Naive thymus-derived CD8-positive, alpha-beta T cell (primary cell): Measurements from ENCODE around the gene UBXN11. TPM values are rescaled to one million over a fixed set of nuclear protein-coding genes. Genes with fewer than 3 reads are reported as not detected.

Experiments
- ATAC-seq, 2 donors: fragments of 150-1000 bp; cut with Tn5 transposase in 1 of 2; sonication (Bioruptor Pico), chemical (Tn5 transposase) in 1 of 2; 1 replicate in 1 of 2; 2 replicates in 1 of 2; pipeline ENCODE4 v1.10.0; 2021; ENCODE audit warnings: mild to moderate bottlenecking in 2 of 2, moderate library complexity in 2 of 2
- POLR2A ChIA-PET: fragments of 350-600 bp; sonication (Branson Sonifier 250); formaldehyde crosslinking; loops from one replicate; lab custom pipeline; 2021; ENCODE audit warnings: antibody characterized with exemption; lab: Charles Lee
- DNase-seq, 10 donors: peaks; one replicate each; pipeline versions ENCODE4 v3.0.0 to v3.0.0-alpha.2; 2020 to 2022
- H3K27ac Mint-ChIP-seq, 10 donors: one replicate each; pipeline ENCODE4 v1.8.0; 2020 to 2022; ENCODE audit warnings: mild to moderate bottlenecking in 10 of 10, mixed read lengths in 10 of 10, moderate library complexity in 4 of 10, inconsistent platforms in 1 of 10
- H3K27me3 Mint-ChIP-seq, 5 donors: one replicate each; pipeline ENCODE4 v1.8.0; 2021 to 2022; ENCODE audit warnings: mixed read lengths in 5 of 5
- H3K36me3 Mint-ChIP-seq, 3 donors: one replicate each; pipeline ENCODE4 v1.8.0; 2020 to 2022; ENCODE audit warnings: mixed read lengths in 3 of 3, mild to moderate bottlenecking in 2 of 3, inconsistent platforms in 1 of 3
- H3K4me1 Mint-ChIP-seq, 4 donors: one replicate each; pipeline ENCODE4 v1.8.0; 2021 to 2022; ENCODE audit warnings: mixed read lengths in 4 of 4
- H3K4me3 Mint-ChIP-seq, 10 donors: one replicate each; pipeline ENCODE4 v1.8.0; 2020 to 2022; ENCODE audit warnings: mild to moderate bottlenecking in 10 of 10, mixed read lengths in 10 of 10, moderate library complexity in 6 of 10, inconsistent platforms in 1 of 10
- H3K9me3 Mint-ChIP-seq, 9 donors: one replicate each; pipeline ENCODE4 v1.8.0; 2020 to 2022; ENCODE audit warnings: mixed read lengths in 9 of 9, mild to moderate bottlenecking in 3 of 9, inconsistent platforms in 1 of 9, moderate library complexity in 1 of 9
- polyA plus RNA-seq, 3 donors: library from polyadenylated mRNA; unstranded; fragments of 300-500 nt; fragmentation: Illumina TruSeq; gene quantifications; one replicate each; pipeline ENCODE4 v1.2.3, GENCODE V29; 2021
- total RNA-seq, 8 experiments: library from RNA in 2 of 8; stranded (reverse) in 2 of 8; gene quantifications; one replicate each; pipeline ENCODE4 v1.2.3 and lab custom pipeline; 2021 to 2026

The UBXN11 gene, protein sequence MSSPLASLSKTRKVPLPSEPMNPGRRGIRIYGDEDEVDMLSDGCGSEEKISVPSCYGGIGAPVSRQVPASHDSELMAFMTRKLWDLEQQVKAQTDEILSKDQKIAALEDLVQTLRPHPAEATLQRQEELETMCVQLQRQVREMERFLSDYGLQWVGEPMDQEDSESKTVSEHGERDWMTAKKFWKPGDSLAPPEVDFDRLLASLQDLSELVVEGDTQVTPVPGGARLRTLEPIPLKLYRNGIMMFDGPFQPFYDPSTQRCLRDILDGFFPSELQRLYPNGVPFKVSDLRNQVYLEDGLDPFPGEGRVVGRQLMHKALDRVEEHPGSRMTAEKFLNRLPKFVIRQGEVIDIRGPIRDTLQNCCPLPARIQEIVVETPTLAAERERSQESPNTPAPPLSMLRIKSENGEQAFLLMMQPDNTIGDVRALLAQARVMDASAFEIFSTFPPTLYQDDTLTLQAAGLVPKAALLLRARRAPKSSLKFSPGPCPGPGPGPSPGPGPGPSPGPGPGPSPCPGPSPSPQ
- 100 to 1,000 TPM; 121 to 129 TPM for total RNA-seq
- 10 to 100 TPM in 2 of 3 donors, 1 to 10 TPM in 1; 9.1 to 14.7 (median 12.4) TPM for polyA plus RNA-seq
- 25.6 to 87.0 (median 43.7) reads per million in 6 experiments for total RNA-seq (lab: John Stamatoyannopoulos, UW)

DNA sequence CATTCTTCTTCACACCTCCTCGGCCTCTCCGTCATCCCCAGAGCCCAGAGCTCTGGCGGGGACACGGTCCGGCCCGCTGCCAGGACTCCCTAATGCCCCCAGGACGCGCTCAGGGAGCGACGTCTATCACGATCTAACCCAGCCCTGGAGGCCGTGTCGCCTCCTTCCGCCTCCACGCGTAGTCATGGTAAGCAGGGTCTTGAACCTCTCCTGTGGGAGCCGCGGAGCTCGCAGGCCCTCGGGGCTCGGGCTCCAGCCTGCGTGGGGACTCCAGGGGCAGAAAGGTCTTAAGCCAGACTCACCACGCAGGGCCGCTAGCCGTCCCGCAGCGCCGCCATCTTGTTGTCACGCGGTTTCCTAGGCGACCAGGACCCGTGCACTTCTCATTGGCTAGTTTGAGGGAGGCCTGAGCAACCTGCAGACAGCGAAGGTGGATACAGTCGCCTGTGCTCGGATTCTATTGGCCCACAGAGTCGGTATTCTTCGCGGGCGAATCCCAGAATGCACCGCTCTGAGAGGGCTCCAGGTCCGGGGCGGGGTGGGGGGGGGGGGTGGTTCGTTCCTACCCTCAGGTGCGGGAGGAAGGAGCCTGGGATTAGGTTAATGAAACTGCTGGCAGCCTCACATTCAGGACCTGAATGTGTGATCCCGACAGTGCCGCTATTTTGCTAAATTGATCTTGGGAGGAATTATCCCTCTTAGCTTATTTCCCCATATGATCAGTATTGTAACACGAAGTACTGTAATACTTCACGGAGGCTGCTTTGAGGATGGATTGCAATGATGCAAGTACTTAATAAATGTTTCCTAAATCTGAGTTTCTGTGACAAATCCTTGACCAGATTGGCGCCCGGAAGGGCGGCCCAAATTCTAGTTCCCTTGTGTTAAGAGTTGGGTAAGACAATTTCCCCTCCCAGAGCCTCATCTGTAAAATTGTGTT lies at the start of gene UBXN11:
Gene UBXN11 (minus strand): TSS at position 347 of the 940 bp plus-strand sequence. CDS start 3,753 bp downstream, outside the sequence.
- Mint-ChIP-seq H3K4me1 (peaks cover 20 to 37% (median 33%) of the 10 kb centered on the region in 4 donors), H3K36me3 (no peaks in the 10 kb centered on the region), H3K27me3 (no peaks in the 10 kb centered on the region), H3K27ac (peak within 1 kb of the TSS; percentile 91 to 100 (median 98)), H3K4me3 (peak within 1 kb of the TSS; percentile 90 to 100 (median 98)), H3K9me3 (no peaks in the 10 kb centered on the region)
- peak; percentile 94 to 97 for ATAC-seq
- DNase-seq, result peak; percentile 79 to 97 (median 90)
- POLR2A ChIA-PET, result interaction anchor here (0.6 to 28.3 kb wide), 4 partner anchors 12 to 579 kb away, joined by 3 to 2161 read pairs (median 120); partner anchors contain the start of genes CD52 and SH3BGRL3

GRCh38 chr1:26356106-26356505 lies 49.7 kb upstream of the UBXN11 start:
- H3K27me3 Mint-ChIP-seq, result peaks cover 3 to 18% (median 9%) of the 10 kb centered on the region in 5 donors
- no peaks in the 10 kb centered on the region for H3K36me3 Mint-ChIP-seq
- no peak for ATAC-seq
- H3K9me3 Mint-ChIP-seq, result no peaks in the 10 kb centered on the region
- no peak for DNase-seq
- POLR2A ChIA-PET, result no interaction called here
- H3K27ac Mint-ChIP-seq, result peak overlapping the region in 1 of 10 donors; percentile 68
- no peak overlapping the region for H3K4me3 Mint-ChIP-seq
- peaks cover 22 to 36% (median 29%) of the 10 kb centered on the region in 4 donors for H3K4me1 Mint-ChIP-seq

DNA sequence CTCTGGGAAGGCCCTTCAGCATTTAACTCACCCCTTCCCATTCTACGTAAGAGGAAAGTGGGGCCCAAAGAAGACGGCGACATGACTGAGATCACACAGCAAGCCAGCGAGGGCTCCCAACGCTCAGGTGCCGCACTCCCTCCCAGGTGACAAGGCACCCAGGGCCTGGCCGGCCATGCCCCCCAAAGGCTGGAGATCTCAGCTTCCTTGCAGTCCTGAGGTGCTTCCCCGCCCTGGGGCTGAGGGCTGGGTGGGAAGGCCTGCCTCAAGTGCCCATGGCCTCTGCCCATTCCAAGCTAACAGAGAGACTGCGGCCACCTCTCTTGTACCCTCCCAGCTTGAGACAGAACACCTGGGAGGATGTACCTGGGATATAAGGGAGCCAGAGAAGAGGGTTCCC lies 48.5 kb upstream of the UBXN11 start:
- Mint-ChIP-seq H3K27me3 (peaks cover 0 to 12% (median 4%) of the 10 kb centered on the region in 5 donors), H3K27ac (no peak overlapping the region), H3K4me3 (no peak overlapping the region), H3K4me1 (peaks cover 14 to 25% (median 18%) of the 10 kb centered on the region in 4 donors), H3K36me3 (no peaks in the 10 kb centered on the region), H3K9me3 (no peaks in the 10 kb centered on the region)
- POLR2A ChIA-PET, result no interaction called here
- ATAC-seq (no peak), DNase-seq (no peak)

DNA sequence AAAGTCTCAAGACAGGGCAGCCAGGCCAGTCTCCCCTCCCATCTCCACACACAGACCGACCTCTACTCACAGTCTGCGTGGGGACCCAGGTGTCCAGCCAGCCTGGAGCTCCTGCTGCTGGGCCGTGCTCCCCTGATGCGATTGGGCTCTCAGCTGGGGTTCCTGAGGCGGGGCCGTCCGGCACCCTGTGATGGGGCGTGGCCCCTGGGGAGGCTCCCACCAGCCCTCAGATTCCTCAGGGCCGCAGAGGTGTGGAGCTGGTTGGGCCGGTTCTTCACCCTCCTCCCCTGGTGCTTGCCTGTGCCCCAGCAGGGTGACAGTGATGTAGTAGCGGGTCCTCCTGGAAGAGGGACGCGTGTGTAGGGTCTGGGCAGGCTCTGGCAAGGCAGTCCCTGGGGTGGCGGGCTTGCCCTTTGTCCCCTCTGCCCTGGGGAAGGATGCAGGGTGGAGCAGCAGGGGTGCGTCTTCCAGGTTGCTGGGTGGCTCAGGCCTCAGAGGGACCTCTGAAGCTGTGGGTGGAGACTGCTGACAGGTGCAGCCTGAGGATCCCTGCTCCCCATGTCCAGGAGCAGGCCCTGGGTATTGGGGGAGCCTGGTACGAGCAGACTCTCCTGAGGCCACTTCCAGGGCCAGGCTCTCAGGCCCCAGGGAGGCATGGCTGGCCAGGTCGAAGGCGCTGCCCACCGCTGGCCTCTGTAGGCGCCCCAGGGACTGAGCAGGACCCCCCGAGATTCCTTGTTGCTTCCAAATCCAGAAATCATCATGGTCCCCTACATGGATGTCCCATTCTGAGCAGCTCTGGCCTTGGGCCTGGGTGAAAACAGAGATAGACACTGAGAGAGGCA lies 47.8 kb upstream of the UBXN11 start, which contains the start of gene CRYBG2:
Gene CRYBG2 (minus strand): TSS at position 155 of the 845 bp plus-strand sequence. CDS start 7,473 bp downstream, outside the sequence.
- peaks cover 0 to 12% (median 4%) of the 10 kb centered on the region in 5 donors for H3K27me3 Mint-ChIP-seq
- no peaks in the 10 kb centered on the region for H3K9me3 Mint-ChIP-seq
- no peaks in the 10 kb centered on the region for H3K36me3 Mint-ChIP-seq
- peak within 1 kb of the TSS in 1 of 10 donors; percentile 79 for H3K27ac Mint-ChIP-seq
- ATAC-seq, result no peak
- POLR2A ChIA-PET, result interaction anchor here (1.1 kb wide), 1 partner anchor 72 kb away, joined by 3 read pairs; no protein-coding TSS in a partner anchor
- H3K4me1 Mint-ChIP-seq, result peaks cover 11 to 17% (median 13%) of the 10 kb centered on the region in 4 donors
- H3K4me3 Mint-ChIP-seq, result no peak within 1 kb of the TSS
- DNase-seq, result no peak

- H3K36me3 Mint-ChIP-seq, result no peaks in the 10 kb centered on the region
- H3K27me3 Mint-ChIP-seq, result peaks cover 0 to 12% (median 4%) of the 10 kb centered on the region in 5 donors
- POLR2A ChIA-PET, result interaction anchor here (1.1 kb wide), 1 partner anchor 72 kb away, joined by 3 read pairs; no protein-coding TSS in a partner anchor
- H3K4me3 Mint-ChIP-seq, result no peak overlapping the region
- ATAC-seq, result no peak
- peaks cover 3 to 8% (median 6%) of the 10 kb centered on the region in 4 donors for H3K4me1 Mint-ChIP-seq
- no peaks in the 10 kb centered on the region for H3K9me3 Mint-ChIP-seq
- no peak overlapping the region for H3K27ac Mint-ChIP-seq
- no peak for DNase-seq
These were observed 46.9 kb upstream of the UBXN11 start for GRCh38 chr1:26353210-26353859.

GRCh38 chr1:26352338-26352679 lies 45.9 kb upstream of the UBXN11 start:
- Mint-ChIP-seq H3K36me3 (no peaks in the 10 kb centered on the region), H3K9me3 (no peaks in the 10 kb centered on the region), H3K27ac (no peak overlapping the region), H3K27me3 (peaks cover 0 to 12% (median 4%) of the 10 kb centered on the region in 5 donors), H3K4me3 (no peak overlapping the region), H3K4me1 (peaks cover 0 to 7% (median under 1%) of the 10 kb centered on the region in 4 donors)
- DNase-seq, result no peak
- POLR2A ChIA-PET, result no interaction called here
- ATAC-seq, result no peak

DNA sequence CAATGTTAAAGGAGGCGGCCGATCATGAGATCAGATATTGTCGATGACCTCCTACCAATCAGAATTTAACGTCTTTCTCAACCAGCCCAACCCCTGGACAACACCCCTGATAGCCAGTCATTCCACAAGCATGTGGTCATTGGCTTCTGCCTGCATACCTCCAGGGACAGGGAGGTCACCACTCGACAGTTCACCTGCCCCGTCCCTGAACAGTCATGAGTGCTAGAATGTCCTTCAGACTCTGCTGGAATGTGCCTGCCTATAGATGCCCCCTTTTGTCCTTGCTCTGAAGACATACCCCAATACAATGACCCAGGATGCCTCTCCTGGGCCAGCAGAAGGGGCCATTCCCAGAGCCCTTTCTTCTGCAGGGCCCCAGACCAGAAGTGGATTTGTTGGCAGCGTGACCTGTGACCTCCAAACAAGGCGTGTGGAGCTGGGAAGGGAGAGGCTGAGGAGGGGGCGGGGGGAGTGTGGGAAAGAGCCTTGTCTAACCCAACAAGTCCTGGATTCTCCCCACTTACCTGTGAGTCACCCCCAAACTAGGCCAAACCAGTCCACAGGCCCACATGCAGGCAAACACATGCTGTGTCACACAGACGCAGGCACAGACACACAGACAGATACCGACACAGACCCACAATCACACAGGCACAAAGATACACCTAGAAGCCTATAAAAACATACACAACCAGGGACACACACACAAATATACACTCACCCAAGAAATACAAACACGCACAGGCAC lies 45.3 kb upstream of the UBXN11 start:
- Mint-ChIP-seq H3K4me1 (peaks cover 0 to 7% (median 0%) of the 10 kb centered on the region in 4 donors), H3K9me3 (no peaks in the 10 kb centered on the region), H3K36me3 (no peaks in the 10 kb centered on the region), H3K4me3 (no peak overlapping the region), H3K27me3 (peaks cover 0 to 12% (median 4%) of the 10 kb centered on the region in 5 donors), H3K27ac (no peak overlapping the region)
- POLR2A ChIA-PET, result no interaction called here
- DNase-seq (no peak), ATAC-seq (no peak)

GRCh38 chr1:26350701-26351589 lies 44.5 kb upstream of the UBXN11 start:
- POLR2A ChIA-PET, result no interaction called here
- Mint-ChIP-seq H3K27ac (no peak overlapping the region), H3K9me3 (no peaks in the 10 kb centered on the region)

GRCh38 chr1:26350343-26350700 lies 43.9 kb upstream of the UBXN11 start:
- DNase-seq, result no peak
- POLR2A ChIA-PET, result interaction anchor here (1.2 kb wide), 1 partner anchor 27 kb away, joined by 5 read pairs; no protein-coding TSS in a partner anchor
- Mint-ChIP-seq H3K4me1 (peaks cover 0 to 7% (median 0%) of the 10 kb centered on the region in 4 donors), H3K27ac (no peak overlapping the region), H3K4me3 (no peak overlapping the region), H3K9me3 (no peaks in the 10 kb centered on the region), H3K36me3 (no peaks in the 10 kb centered on the region), H3K27me3 (peaks cover 0 to 12% (median 4%) of the 10 kb centered on the region in 5 donors)
- ATAC-seq, result no peak

More at GRCh38 chr1:26350701-26351589, 44.5 kb upstream of the UBXN11 start:
- Mint-ChIP-seq H3K36me3 (no peaks in the 10 kb centered on the region), H3K4me1 (peaks cover 0 to 9% (median 0%) of the 10 kb centered on the region in 4 donors), H3K27me3 (peaks cover 0 to 12% (median 4%) of the 10 kb centered on the region in 5 donors), H3K4me3 (no peak overlapping the region)
- ATAC-seq (no peak), DNase-seq (no peak)

DNA sequence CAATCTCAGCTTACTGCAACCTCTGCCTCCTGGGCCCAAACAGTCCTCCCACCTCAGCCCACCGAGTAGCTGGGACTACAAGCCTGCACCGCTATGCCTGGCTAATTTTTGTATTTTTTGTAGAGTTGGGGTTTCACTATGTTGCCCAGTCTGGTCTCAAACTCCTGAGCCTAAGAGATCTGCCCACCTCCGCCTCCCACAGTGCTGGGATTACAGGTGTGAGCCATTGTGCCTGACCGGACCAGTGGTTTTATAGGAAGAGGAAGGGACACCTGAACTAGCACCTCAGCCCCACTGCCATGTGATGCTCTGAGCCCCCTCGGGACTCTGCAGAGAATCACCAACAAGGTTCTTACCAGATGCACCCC lies 43.4 kb upstream of the UBXN11 start:
- Mint-ChIP-seq H3K27me3 (peaks cover 0 to 12% (median 4%) of the 10 kb centered on the region in 5 donors), H3K4me1 (peaks cover 0 to 7% (median 0%) of the 10 kb centered on the region in 4 donors), H3K4me3 (no peak overlapping the region), H3K9me3 (no peaks in the 10 kb centered on the region), H3K36me3 (no peaks in the 10 kb centered on the region), H3K27ac (no peak overlapping the region)
- POLR2A ChIA-PET, result interaction anchor here (1.2 kb wide), 1 partner anchor 27 kb away, joined by 5 read pairs; no protein-coding TSS in a partner anchor
- no peak for DNase-seq
- no peak for ATAC-seq
